Activated CD8-positive, alpha-beta T cell treated with anti-CD3 and anti-CD28 coated beads, Interleukin-2, amount 10 ng/mL, durations not matched to agents 7 days and 5 days (primary cell): ENCODE results near the gene RNU1-3. TPM values are rescaled to one million over a fixed set of nuclear protein-coding genes. Genes with fewer than 3 reads are reported as not detected.
"Not testable (repeated sequence)": the region's sequence is repeated elsewhere in the genome, so short reads cannot be mapped to it uniquely, and the experiment has no call there.

Experiments used
- ATAC-seq: fragments of 150-1000 bp; cut with Tn5 transposase; one replicate; pipeline ENCODE4 v1.10.0; 2021; ENCODE audit warnings: moderate library complexity
- CTCF ChIA-PET: fragments of 350-600 bp; sonication (Branson Sonifier 250); formaldehyde crosslinking; loops from one replicate; lab custom pipeline; 2021; ENCODE audit warnings: antibody characterized with exemption; lab: Charles Lee
- POLR2A ChIA-PET: fragments of 350-600 bp; sonication (Branson Sonifier 250); formaldehyde crosslinking; loops from one replicate; lab custom pipeline; 2021; ENCODE audit warnings: antibody characterized with exemption; lab: Charles Lee
- DNase-seq: peaks from one replicate; pipeline ENCODE4 v3.0.0-alpha.2; 2020
- H3K27ac Mint-ChIP-seq: one replicate; pipeline ENCODE4 v1.8.0; 2021; ENCODE audit warnings: mild to moderate bottlenecking, mixed read lengths
- H3K27me3 Mint-ChIP-seq: one replicate; pipeline ENCODE4 v1.8.0; 2021; ENCODE audit warnings: low read depth, mixed read lengths
- H3K36me3 Mint-ChIP-seq: one replicate; pipeline ENCODE4 v1.8.0; 2021; ENCODE audit warnings: low read depth, mixed read lengths
- H3K4me1 Mint-ChIP-seq: one replicate; pipeline ENCODE4 v1.8.0; 2021; ENCODE audit warnings: low read depth, mixed read lengths
- H3K4me3 Mint-ChIP-seq: one replicate; pipeline ENCODE4 v1.8.0; 2021; ENCODE audit warnings: mild to moderate bottlenecking, mixed read lengths
- H3K9me3 Mint-ChIP-seq: one replicate; pipeline ENCODE4 v1.8.0; 2022; ENCODE audit warnings: mixed read lengths; ENCODE audit not compliant: insufficient read depth
- total RNA-seq, 2 experiments: library from RNA; stranded (reverse); gene quantifications; one replicate each; pipeline ENCODE4 v1.2.3, GENCODE V29; 2021

The RNU1-3 gene
- total RNA-seq, 2 experiments from 2014 or later = 1,730 to 2,232 TPM

DNA sequence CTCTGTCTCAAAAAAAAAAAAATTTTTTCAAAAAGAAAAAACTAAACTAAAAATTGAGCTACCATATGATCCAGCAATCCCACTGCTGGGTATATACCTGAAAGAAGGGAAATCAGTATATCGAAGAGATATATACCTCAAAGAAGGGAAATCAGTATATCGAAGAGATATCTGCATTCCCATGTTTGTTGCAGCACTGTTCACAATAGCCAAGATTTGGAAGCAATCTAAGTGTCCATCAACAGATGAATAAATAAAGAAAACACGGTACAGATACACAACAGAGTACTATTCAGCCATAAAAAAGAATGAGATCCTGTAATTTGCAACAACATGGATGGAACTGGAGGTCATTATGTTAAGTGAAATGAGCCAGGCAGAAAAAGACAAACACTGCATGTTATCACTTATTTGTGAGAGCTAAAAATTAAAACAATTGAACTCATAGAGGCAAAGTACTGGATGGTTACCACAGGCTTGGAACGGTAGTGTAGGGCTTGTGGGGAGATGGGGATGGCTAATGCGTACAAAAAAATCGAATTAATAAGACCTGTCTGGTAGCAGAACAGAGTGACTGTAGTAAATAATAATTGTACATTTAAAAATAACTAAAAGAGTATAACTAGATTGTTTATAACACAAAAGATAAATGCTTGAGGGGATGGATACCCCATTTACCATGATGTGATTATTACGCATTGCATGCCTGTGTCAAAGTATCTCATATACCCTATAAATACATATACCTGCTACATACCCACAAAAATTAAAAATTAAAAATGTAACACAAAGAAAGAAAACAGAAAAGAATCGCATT lies 25.4 kb downstream of the RNU1-3 start:
- POLR2A ChIA-PET, H3K4me1 Mint-ChIP-seq, H3K4me3 Mint-ChIP-seq, H3K27ac Mint-ChIP-seq, H3K9me3 Mint-ChIP-seq, ATAC-seq, H3K27me3 Mint-ChIP-seq, H3K36me3 Mint-ChIP-seq, CTCF ChIA-PET, DNase-seq: not testable (repeated sequence)

DNA sequence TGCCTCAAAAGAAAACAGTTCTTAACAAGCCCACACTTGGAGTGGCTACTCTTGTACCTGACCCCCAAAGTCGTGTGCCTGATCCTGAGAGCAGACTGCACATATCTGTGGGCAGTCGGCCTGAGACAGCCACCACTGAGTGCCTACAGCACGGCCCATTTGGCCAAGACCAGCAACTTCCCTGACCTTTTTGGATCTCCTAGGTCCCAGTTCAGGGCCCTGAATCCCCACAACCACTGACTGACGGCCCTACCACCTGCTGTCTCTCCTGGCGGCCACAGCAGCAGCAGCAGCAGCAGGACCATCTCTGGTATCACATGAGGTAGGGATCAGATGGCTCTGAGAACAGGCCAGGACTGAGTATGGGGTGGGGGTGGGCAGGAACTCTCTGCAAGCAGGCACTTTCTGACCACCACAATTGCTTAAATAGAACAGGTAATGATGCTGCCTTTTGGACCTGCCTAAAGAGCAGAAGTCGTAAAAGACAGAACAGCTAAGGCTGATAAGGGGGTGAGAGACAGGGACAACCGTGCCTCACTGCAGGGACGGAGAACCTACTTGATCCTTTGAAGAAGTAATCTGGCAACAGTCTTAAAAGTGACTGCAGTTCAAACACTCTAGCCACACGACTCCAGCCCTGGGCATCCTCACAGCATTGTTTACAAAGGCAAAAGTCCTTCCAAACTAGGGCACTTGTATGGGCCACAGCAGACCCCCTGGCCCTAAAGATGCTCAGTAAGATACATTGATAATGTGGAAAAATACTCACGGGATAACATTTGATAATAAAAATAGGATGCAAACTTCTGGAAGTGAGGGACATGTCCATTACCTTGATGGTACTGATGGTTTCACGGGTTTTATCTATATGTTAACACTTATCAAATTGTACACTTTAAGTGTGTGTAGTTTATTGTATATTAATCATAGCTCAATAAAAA lies 27.4 kb downstream of the RNU1-3 start:
- not testable (repeated sequence) for H3K4me3 Mint-ChIP-seq, H3K27ac Mint-ChIP-seq, H3K27me3 Mint-ChIP-seq, H3K36me3 Mint-ChIP-seq, H3K4me1 Mint-ChIP-seq, DNase-seq, H3K9me3 Mint-ChIP-seq, ATAC-seq
- CTCF ChIA-PET = interaction anchor here (0.9 kb wide), 1 partner anchor 19 kb away, joined by 3 read pairs; no protein-coding TSS in a partner anchor
- POLR2A ChIA-PET = interaction anchor here (1.3 to 1.4 kb wide), 2 partner anchors 31 to 126 kb away, joined by 3 to 4 read pairs; no protein-coding TSS in a partner anchor

DNA sequence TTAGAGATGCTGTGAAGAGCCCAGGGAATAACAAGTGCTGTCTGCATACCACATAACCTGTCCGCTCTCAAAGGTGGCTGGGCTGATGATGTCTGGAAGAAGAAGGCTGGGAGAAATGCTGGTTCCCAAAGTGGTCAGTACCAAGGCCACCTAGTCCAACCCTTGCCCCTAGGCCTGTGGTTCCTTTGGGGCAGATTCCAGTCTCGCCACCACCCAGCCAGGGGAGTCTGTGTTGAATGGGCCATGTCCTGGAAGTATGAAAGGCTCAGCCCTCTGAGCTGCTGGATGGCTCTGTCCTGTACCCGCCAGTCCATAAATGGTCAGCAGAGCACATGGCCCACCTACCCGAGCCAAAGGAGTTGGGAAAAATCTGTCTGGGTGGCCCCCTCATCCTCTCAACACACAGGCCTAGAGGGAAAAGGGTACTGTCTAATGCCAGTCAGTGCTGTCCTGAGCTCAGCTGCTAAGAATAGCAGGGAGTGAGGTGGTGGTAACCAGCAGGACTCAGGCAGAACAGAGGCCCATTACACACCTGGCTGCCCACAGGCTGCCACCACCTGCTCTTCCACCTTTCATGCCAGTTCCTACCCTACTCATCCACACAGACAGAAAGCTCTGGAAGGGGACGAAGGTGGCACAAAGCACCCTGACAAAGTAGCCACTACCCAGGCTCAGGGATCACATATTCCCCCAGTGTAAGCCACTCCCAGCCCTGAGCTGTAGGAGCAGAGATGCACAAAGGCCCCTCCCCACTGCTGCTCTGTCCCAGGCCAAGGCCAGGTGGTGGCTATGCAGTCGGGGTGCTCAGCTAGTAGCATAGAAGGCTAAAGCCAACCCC lies 28.6 kb downstream of the RNU1-3 start:
- H3K27me3 Mint-ChIP-seq, H3K9me3 Mint-ChIP-seq, DNase-seq, H3K4me1 Mint-ChIP-seq, H3K27ac Mint-ChIP-seq, ATAC-seq, H3K4me3 Mint-ChIP-seq, H3K36me3 Mint-ChIP-seq: not testable (repeated sequence)
- POLR2A ChIA-PET = interaction anchor here (1.3 to 1.4 kb wide), 2 partner anchors 30 to 125 kb away, joined by 3 to 4 read pairs; no protein-coding TSS in a partner anchor
- CTCF ChIA-PET = interaction anchor here (1.2 kb wide), 1 partner anchor 13 kb away, joined by 5 read pairs; no protein-coding TSS in a partner anchor

DNA sequence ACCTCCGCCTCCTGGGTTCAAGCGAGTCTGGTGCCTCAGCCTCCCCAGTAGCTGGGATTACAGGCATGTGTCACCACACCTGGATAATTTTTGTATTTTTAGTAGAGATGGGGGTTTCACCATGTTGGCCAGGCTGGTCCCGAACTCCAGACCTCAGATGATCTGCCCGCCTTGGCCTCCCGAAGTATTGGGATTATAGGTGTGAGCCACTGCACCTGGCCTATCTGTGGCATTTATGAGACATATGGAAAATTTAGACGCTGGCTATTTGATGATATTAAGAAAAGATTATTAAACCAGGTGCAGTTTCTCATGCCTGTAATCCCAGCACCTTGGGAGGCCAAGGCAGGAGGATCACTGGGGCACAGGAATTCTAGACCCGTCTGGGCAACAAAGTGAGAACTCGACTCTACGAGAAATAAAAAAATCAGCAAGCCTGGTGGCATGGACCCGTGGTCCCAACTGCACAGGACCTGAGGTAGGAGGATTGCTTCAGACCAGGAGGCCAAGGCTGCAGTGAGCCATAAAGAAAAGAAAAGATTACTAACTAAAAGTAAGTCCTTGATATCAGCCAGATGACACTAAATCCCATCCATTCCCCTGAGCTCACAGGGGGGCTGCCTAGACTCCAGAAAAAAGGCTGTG lies 30.1 kb downstream of the RNU1-3 start:
- H3K4me3 Mint-ChIP-seq, DNase-seq, ATAC-seq, H3K27me3 Mint-ChIP-seq, H3K9me3 Mint-ChIP-seq, H3K27ac Mint-ChIP-seq, POLR2A ChIA-PET, H3K4me1 Mint-ChIP-seq: not testable (repeated sequence)
- CTCF ChIA-PET = interaction anchor here (1.9 kb wide), 1 partner anchor 15 kb away, joined by 8 read pairs; no protein-coding TSS in a partner anchor
- peaks cover 11% of the 10 kb centered on the region for H3K36me3 Mint-ChIP-seq

DNA sequence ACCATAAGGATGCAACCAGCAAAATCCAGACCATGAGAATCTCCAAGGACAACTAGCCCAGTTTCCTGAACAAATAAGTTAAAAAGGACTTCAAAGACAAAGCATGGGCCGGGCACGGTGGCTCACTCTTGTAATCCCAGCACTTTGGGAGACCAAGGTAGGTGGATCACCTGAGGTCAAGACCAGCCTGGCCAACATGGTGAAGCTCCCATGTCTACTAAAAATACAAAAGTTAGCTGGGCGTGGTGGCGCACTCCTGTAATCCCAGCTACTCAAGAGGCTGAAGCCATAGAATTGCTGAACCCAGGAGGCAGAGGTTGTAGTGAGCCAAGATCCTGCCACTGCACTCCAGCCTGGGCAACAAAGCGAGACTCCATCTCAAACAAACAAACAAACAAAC lies 30.8 kb downstream of the RNU1-3 start:
- H3K4me3 Mint-ChIP-seq, H3K27me3 Mint-ChIP-seq, DNase-seq, H3K9me3 Mint-ChIP-seq, H3K4me1 Mint-ChIP-seq, POLR2A ChIA-PET, H3K27ac Mint-ChIP-seq, ATAC-seq: not testable (repeated sequence)
- CTCF ChIA-PET = interaction anchor here (1.9 kb wide), 1 partner anchor 15 kb away, joined by 8 read pairs; no protein-coding TSS in a partner anchor
- peaks cover 16% of the 10 kb centered on the region for H3K36me3 Mint-ChIP-seq

DNA sequence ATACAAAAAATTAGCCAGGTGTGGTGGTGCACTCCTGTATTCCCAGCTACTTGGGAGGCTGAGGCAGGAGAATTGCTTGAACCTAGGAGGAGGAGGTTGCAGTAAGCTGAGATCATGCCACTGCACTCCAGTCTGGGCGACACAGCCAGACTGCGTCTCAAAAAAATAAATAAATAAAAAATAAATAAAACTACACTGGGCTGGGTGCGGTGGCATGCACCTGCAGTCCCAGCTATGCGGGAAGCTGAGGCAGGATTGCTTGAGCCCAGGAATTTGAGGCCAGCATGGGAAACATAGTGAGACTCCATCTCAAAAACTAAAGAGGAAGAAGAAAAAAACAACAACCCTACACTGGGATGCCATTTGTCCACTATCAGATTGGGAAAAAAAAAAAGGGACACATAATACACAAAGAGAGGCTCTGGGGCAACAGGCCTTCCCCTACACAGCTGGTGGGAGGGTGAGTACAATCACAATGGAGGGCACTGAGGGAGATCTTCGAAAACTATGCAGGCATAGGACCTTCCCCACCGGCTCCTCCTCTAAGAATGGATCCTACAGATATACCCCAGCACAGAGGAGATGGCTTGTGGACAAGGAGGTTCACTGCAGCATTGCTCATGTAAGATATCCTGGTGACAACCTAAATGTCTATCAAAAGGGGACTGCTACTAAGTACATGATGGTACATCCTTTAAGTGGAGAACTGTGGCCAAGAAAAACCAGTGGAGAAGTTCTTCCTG lies 33.0 kb downstream of the RNU1-3 start:
- CTCF ChIA-PET, H3K4me3 Mint-ChIP-seq, H3K4me1 Mint-ChIP-seq, POLR2A ChIA-PET, H3K27me3 Mint-ChIP-seq, DNase-seq, H3K9me3 Mint-ChIP-seq, ATAC-seq, H3K27ac Mint-ChIP-seq: not testable (repeated sequence)
- peaks cover 27% of the 10 kb centered on the region for H3K36me3 Mint-ChIP-seq

DNA sequence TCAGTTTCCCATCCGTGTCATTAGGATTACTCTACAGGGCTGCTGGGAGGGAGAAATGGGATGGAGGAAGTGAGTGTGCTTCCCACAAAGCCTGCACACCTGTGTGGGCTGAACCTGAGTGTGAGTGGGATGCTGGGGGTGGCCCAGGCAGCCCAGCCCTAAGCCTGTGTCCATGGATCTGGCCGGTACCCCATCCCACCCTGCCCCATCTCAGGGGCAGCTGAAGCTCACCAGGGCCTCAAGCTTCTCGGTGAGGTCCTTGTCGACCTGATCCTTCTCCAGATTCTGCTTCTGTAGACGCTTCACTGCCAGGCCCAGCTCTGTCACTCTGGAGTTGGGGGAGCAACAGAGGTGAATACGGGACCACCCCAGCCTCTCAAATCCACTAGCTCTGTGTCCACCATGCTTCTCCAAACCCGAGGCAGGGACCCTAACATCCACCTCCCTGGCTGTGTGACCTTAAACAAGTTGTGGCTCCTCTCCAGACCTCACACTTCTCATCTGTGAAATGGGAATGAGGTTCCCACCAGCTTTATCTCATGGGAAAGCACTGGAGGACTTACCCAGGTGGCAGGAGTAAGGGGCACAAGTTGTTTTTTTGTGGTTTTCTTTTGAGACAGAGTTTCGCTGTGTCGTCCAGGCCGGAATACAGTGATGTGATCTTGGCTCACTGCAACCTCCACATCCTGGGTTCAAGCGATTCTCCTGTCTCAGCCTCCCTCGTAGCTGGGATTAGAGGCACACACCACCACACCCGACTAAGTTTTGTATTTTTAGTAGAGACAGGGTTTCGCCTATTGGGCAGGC lies 34.5 kb downstream of the RNU1-3 start:
- H3K27me3 Mint-ChIP-seq, DNase-seq: not testable (repeated sequence)

DNA sequence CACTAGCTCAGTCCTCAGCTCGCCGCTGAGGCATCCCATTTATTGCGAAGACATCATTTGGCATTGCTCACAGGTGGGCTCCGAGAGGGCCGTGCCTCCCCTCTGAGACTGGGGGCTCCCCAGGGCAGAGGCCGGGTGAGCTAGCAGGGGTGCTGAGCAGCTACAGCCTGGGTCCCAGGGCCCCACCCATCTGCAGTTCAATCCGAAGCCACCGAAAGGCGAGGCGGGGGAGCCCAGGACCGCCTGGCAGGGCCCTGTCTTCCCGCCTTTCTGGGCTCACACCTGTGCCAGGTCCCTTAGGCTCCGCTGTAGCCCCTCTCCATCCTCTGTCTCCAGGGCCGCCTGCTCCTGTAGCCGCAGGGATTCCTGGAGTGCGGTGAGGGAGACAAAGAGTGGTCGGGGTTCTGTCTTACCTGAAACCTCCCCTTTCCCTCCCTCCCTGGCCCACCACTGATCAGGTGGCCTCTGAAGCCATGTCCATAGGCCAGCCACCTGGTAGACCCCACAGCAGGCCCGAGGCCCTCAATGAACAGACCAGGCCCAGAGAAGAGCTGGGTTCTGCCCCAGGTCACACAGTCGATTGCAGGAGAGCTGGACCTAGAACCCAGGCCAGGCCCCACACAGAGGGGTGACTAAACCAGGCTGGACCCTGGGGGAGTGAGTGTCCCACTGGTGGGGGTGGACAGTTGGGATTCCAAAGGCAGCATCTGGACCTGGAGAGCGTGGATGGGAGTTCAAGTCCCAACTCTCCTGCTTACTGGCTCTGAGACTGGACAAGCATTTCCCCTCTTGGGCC lies 35.3 kb downstream of the RNU1-3 start:
- Mint-ChIP-seq H3K27me3 (no peaks in the 10 kb centered on the region), H3K27ac (no peak overlapping the region), H3K4me3 (no peak overlapping the region), H3K36me3 (peaks cover 30% of the 10 kb centered on the region), H3K4me1 (peaks cover 8% of the 10 kb centered on the region), H3K9me3 (no peaks in the 10 kb centered on the region)
- CTCF ChIA-PET = no interaction called here
- DNase-seq (no peak), ATAC-seq (no peak)
- POLR2A ChIA-PET = no interaction called here

More for the DNA sequence above, 34.5 kb downstream of the RNU1-3 start:
- H3K4me1 Mint-ChIP-seq, H3K9me3 Mint-ChIP-seq, CTCF ChIA-PET, H3K27ac Mint-ChIP-seq, H3K4me3 Mint-ChIP-seq, ATAC-seq: not testable (repeated sequence)
- H3K36me3 Mint-ChIP-seq = peaks cover 30% of the 10 kb centered on the region
- POLR2A ChIA-PET = interaction anchor here (0.9 kb wide), 1 partner anchor 12 kb away, joined by 3 read pairs; no protein-coding TSS in a partner anchor

DNA sequence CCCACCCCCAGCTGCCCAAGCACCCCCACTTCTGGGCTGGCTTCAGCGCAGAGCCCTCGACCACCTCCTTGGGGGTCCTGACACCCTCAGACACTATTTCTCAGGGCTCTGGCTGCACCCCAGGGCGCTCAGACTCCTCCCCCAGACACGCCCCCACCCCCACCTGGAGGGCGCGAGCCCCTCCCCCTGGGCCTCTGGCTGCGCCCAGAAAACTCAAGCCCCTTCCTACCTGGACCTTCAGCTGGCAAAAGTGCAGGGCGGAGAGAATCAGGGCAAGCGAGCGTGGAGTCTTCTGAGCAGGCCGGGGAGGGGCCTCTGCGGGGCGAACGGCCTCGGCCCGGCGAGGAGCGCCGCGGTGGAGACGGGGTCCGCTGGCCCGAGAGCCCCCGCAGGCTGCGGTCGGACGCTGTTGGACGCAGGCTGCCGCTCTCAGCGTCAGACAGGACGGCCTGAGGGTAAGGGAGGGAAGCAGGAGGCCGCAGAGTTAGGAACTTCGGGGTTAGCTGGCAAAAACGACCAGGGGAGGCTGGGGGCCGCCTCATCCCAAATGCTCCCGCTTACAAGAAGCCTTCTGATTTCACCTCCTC lies 36.0 kb downstream of the RNU1-3 start:
- H3K4me3 Mint-ChIP-seq = no peak overlapping the region
- peaks cover 8% of the 10 kb centered on the region for H3K4me1 Mint-ChIP-seq
- no peaks in the 10 kb centered on the region for H3K27me3 Mint-ChIP-seq
- ChIA-PET CTCF (no interaction called here), POLR2A (no interaction called here)
- H3K9me3 Mint-ChIP-seq = no peaks in the 10 kb centered on the region
- DNase-seq (no peak), ATAC-seq (no peak)
- peaks cover 33% of the 10 kb centered on the region for H3K36me3 Mint-ChIP-seq
- no peak overlapping the region for H3K27ac Mint-ChIP-seq
